VCaP (cell line): ENCODE measurements around the gene MYG1.
A peak's percentile ranks its signal among the peaks of the same experiment; 100 is the strongest.

Source experiments
- H3K27ac ChIP-seq: fragments of 450-650 bp; 2 replicates; pipeline ENCODE4 v1.5.1; 2017
- CTCF ChIP-seq: fragments of 450-650 bp; conservative IDR thresholded peaks from 2 replicates; pipeline ENCODE4 v1.5.1; 2017; ENCODE audit warnings: mild to moderate bottlenecking, moderate library complexity

Gene MYG1

DNA sequence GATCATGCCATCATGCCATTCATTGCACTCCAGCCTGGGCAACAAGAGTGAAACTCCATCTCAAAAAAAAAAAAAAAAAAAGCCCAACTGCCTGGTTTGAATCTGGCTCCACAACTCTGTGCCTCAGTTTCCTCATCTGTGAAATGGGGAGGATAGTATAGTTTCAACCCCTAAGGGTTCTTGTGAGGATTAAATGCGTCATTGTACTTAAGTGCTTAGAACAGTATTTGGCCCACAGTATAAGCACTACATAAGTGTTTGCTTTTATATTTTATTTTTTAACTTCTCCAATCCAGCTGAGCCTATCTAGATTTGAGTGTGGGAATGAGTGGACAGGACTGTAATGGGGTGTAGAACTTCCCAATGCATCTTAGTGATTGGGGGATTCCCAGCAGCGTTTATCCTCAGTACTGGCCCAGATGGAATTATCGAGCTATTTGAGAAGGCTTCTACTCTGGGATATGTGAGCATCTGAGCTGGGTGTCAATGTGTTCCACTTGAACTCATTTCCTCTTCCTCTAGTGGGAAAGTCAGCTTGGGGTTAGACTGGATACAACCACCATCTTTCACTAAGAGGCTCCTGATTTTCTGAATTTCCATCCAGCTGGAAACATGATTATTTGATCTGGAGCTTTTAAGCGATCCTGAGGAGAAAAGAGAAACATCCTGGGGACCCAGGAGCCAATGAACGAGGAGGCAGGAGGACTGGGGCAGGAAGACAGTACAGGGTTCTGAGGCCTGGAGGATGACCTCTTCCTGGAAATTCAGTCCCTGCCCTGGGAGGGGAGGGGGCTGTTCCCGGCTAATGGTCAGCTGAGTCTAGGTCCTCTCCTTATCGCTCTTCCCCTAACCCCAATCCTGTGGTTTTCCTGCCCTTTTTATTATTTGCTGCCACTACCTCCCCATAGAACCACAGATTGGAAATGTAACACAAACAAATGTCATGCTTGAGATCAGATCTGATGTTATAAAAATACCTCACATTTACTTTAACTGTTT lies 40.7 kb upstream of the MYG1 start:
- no peak overlapping the region for H3K27ac ChIP-seq
- TF ChIP-seq CTCF, result no peak

DNA sequence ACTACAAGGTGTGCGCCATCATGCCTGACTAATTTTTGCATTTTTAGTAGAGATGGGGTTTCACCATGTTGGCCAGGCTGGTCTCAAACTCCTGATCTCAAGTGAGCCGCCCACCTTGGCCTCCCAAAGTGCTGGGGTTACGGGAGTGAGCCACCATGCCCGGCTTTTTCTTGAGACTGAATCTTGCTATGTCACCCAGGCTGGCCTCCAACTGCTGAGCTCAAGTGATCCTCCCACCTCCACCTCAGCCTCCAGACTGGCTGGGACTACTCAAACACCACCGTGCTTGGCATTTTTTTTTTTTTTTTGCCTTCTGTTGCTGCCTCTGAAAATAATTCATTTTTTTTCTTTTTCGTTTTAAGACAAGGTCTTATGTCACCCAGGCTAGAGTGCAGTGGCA lies 39.6 kb upstream of the MYG1 start:
- no peak overlapping the region for H3K27ac ChIP-seq
- no peak for TF ChIP-seq CTCF

GRCh38 chr12:53265783-53266182 lies 33.7 kb upstream of the MYG1 start:
- H3K27ac ChIP-seq, result no peak overlapping the region
- TF ChIP-seq CTCF, result no peak

- peak overlapping the region; percentile 70; the same call in 1 of the 2 replicates for H3K27ac ChIP-seq
These were observed 32.0 kb upstream of the MYG1 start for GRCh38 chr12:53267306-53267998.

GRCh38 chr12:53267999-53268629 lies 31.4 kb upstream of the MYG1 start, which contains the start of gene ESPL1:
ESPL1 (plus strand) TSS chr12:53268299; CDS start chr12:53268767, 468 bp downstream.
- peak; percentile 36; the same call in 1 of the 2 replicates for TF ChIP-seq CTCF
- H3K27ac ChIP-seq, result peak within 1 kb of the TSS; percentile 70; the same call in 1 of the 2 replicates

More at GRCh38 chr12:53267306-53267998, 32.0 kb upstream of the MYG1 start:
- TF ChIP-seq CTCF, result no peak

DNA sequence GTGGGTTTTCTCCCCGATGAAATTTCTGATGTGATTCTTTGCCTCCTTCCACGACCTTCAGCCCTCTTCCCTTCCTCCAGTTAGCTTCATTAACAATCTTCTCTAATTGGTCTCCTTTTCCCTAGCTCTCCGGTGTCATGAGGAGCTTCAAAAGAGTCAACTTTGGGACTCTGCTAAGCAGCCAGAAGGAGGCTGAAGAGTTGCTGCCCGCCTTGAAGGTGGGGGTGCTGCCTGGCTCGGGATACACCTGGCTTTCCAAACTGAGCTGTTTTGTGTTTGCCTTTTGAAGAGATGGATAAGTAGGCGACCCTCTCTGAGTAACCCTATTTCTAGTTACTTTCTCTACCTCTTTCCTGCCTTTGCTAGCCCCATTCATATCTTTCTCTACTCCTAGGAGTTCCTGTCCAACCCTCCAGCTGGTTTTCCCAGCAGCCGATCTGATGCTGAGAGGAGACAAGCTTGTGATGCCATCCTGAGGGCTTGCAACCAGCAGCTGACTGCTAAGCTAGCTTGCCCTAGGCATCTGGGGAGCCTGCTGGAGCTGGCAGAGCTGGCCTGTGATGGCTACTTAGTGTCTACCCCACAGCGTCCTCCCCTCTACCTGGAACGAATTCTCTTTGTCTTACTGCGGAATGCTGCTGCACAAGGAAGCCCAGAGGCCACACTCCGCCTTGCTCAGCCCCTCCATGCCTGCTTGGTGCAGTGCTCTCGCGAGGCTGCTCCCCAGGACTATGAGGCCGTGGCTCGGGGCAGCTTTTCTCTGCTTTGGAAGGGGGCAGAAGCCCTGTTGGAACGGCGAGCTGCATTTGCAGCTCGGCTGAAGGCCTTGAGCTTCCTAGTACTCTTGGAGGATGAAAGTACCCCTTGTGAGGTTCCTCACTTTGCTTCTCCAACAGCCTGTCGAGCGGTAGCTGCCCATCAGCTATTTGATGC lies 30.6 kb upstream of the MYG1 start:
- TF ChIP-seq CTCF, result no peak

More for the DNA sequence above, 30.6 kb upstream of the MYG1 start:
- peak overlapping the region; percentile 70; the same call in 1 of the 2 replicates for H3K27ac ChIP-seq
